Epithelial cell of proximal tubule (primary cell): ENCODE data around the gene ABCA4. TPM values are rescaled to one million over a fixed set of nuclear protein-coding genes. Genes with fewer than 3 reads are reported as not detected.
A peak's percentile ranks its signal among the peaks of the same experiment; 100 is the strongest.

Source experiments
- DNase-seq: peaks from one replicate; pipeline ENCODE4 v3.0.0-alpha.2; 2011; ENCODE audit warnings: low read depth
- H3K4me3 ChIP-seq: 2 replicates; pipeline ENCODE4 v1.5.1; 2011; ENCODE audit warnings: low read depth, mild to moderate bottlenecking, low read length
- total RNA-seq: library from RNA; depleted of rRNA; stranded (reverse); fragments of >200 nt; gene quantifications from 2 replicates; pipeline ENCODE4 v1.2.3, GENCODE V29; 2015
- TF ChIP-seq, protein P1 (sequence below): conservative IDR thresholded peaks from 2 replicates; pipeline ENCODE4 v1.5.1; 2012; ENCODE audit warnings: low read depth, mild to moderate bottlenecking, low read length

Gene ABCA4
- total RNA-seq, 1 donor from 2014 or later = not detected

GRCh38 chr1:94142022-94142421 is 21.1 kb upstream of the ABCA4 start:
- TF ChIP-seq, protein P1, sequence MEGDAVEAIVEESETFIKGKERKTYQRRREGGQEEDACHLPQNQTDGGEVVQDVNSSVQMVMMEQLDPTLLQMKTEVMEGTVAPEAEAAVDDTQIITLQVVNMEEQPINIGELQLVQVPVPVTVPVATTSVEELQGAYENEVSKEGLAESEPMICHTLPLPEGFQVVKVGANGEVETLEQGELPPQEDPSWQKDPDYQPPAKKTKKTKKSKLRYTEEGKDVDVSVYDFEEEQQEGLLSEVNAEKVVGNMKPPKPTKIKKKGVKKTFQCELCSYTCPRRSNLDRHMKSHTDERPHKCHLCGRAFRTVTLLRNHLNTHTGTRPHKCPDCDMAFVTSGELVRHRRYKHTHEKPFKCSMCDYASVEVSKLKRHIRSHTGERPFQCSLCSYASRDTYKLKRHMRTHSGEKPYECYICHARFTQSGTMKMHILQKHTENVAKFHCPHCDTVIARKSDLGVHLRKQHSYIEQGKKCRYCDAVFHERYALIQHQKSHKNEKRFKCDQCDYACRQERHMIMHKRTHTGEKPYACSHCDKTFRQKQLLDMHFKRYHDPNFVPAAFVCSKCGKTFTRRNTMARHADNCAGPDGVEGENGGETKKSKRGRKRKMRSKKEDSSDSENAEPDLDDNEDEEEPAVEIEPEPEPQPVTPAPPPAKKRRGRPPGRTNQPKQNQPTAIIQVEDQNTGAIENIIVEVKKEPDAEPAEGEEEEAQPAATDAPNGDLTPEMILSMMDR = no peak
- no peak overlapping the region for H3K4me3 ChIP-seq
- no peak for DNase-seq

GRCh38 chr1:94132111-94132510 is 11.2 kb upstream of the ABCA4 start:
- DNase-seq = no peak
- TF ChIP-seq, protein P1 = no peak
- H3K4me3 ChIP-seq = no peak overlapping the region

- peak; percentile 92 for DNase-seq
- TF ChIP-seq, protein P1 = no peak
Observed at GRCh38 chr1:94130851-94131595, 10.1 kb upstream of the ABCA4 start.

DNA sequence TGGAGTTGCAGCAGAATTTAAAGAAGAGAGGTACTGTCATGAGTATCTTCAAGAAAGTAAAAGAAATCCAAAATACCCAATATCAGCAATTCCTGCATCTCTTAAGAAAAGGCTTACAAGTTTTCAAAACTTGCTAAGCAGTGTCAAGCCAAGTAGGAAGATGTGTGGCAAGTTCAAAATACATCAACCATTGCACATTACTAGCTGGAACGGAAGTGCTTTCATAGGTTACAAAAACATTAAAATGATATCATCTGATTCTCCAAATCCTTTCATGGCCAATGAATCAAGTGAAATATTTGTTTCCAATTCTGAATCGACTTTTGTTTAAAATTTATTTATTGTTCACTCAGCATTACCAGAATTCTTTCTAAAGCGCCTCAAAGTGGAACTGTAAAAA is 5.7 kb upstream of the ABCA4 start:
- TF ChIP-seq, protein P1 = no peak
- DNase-seq = no peak
- H3K4me3 ChIP-seq = no peak overlapping the region

More at GRCh38 chr1:94130851-94131595, 10.1 kb upstream of the ABCA4 start:
- H3K4me3 ChIP-seq = no peak overlapping the region

DNA sequence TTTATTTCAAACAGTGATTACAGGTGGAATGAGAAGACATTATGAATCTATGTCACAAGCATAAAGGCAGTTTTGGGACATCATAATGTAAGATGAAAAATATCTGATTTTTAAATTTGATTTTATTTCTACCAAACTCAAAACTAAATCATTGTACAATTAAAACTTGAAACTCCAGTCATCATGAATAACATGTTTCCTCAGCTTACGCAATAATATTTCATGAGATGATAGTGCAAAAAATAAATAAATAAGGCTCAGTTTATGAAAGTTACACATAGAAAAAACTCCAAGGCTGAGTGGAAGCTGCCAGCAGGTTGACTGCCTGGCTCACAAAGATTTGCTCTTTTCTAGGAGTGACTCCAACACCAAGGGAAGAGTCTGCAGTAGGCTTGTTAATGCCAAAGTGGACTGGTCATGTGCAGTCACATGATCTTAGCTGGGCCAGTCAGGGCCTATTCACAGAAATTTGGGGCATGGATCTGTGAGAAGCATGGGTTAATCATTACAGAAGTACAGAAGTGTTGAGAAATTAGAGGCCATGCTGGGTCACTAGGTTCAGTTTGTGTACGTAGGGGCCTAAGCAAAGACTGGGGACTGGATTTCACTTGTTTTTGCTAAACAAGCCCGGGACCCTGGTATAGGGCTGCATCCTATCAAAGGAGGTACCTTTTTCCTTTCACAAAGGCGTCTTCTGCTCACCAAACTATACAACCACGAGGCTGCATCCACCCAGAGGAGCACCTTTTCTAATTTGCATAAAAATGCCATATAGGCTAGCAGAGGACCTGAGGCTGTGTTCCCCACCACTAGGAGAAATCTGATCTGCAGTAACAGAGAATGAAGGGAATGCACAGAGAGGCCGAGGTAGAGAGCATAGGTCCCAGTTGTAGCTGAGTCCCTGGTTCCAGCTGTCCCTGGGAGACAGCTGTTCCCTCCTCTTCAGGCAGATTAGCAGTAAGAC is 4.9 kb upstream of the ABCA4 start:
- H3K4me3 ChIP-seq = no peak overlapping the region
- DNase-seq = peak; percentile 83
- TF ChIP-seq, protein P1 = no peak

GRCh38 chr1:94124538-94124937 is 3.6 kb upstream of the ABCA4 start:
- DNase-seq = no peak
- TF ChIP-seq, protein P1 = no peak
- no peak overlapping the region for H3K4me3 ChIP-seq
